Coronary artery (tissue), 2 donors: ENCODE measurements around the gene NR3C1.
A peak's percentile ranks its signal among the peaks of the same experiment; 100 is the strongest.

Source experiments
- DNase-seq: peaks from one replicate; pipeline ENCODE4 v3.0.0-alpha.2; 2017; ENCODE audit warnings: low spot score
- H3K27ac ChIP-seq, 2 donors: fragments of 200-600 bp; sonication (generic); one replicate each; pipeline ENCODE4 v1.5.1; 2016 to 2019
- H3K4me3 ChIP-seq: fragments of 200-600 bp; sonication (generic); 2 replicates; pipeline ENCODE4 v1.5.1; 2016; ENCODE audit warnings: mild to moderate bottlenecking, moderate library complexity
- CTCF ChIP-seq: fragments of 200-600 bp; sonication (generic); IDR thresholded peaks from one replicate; pipeline ENCODE4 v1.5.1; 2019; ENCODE audit warnings: antibody characterized with exemption

Gene NR3C1

DNA sequence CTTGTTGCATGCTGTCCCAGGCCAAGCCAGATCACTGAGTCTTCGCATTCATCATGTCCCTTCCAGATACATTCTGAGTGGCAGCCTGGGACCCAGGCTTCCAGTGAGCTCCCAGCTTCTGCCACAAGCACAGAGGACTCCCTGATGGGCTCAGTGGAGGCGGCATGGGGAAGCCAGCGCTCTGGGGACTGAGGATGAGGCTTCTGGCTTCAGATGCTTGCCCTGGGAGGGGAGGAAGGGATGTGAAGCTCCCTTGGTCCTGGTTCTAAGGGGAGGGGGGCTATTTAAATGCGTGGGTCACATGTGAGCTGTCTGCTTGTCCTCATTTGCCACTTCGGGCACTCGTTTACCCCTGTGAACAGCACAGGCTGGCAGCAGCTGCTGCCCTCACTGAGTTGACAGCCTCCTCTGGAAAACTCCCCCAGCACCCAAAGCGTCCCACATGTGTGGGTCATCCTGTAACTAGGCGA is 174.0 kb downstream of the NR3C1 start:
- no peak for TF ChIP-seq CTCF
- H3K27ac ChIP-seq: peak overlapping the region in 1 of 2 donors; percentile 51
- no peak for DNase-seq
- H3K4me3 ChIP-seq: no peak overlapping the region

GRCh38 chr5:143228597-143229293 is 174.7 kb downstream of the NR3C1 start:
- H3K27ac ChIP-seq: no peak overlapping the region
- DNase-seq: no peak
- TF ChIP-seq CTCF: no peak
- H3K4me3 ChIP-seq: no peak overlapping the region
